GM12873 (cell line): ENCODE measurements around the gene FPR3.

ENCODE experiments used
- TF ChIP-seq, protein P1 (sequence below): IDR thresholded peaks from 2 replicates; pipeline ENCODE4 v1.5.1; 2012; ENCODE audit warnings: low read depth, mild to moderate bottlenecking, moderate library complexity, low read length, control low read depth; ENCODE audit not compliant: insufficient read depth; ENCODE audit errors: missing control alignments

FPR3 gene

DNA sequence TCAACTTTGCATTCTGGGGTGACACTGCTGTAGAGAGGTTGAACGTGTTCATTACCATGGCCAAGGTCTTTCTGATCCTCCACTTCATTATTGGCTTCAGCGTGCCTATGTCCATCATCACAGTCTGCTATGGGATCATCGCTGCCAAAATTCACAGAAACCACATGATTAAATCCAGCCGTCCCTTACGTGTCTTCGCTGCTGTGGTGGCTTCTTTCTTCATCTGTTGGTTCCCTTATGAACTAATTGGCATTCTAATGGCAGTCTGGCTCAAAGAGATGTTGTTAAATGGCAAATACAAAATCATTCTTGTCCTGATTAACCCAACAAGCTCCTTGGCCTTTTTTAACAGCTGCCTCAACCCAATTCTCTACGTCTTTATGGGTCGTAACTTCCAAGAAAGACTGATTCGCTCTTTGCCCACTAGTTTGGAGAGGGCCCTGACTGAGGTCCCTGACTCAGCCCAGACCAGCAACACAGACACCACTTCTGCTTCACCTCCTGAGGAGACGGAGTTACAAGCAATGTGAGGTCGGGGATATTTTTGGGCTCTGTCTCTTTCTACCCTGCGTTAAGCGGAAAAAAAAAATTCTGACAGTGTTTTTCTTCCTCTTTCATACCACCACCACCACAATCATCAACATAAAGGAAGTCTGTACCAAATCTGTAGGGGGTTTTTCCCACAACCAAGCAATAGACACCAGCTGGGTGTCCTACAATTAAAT, 29.5 kb downstream of the FPR3 start:
- TF ChIP-seq, protein P1, sequence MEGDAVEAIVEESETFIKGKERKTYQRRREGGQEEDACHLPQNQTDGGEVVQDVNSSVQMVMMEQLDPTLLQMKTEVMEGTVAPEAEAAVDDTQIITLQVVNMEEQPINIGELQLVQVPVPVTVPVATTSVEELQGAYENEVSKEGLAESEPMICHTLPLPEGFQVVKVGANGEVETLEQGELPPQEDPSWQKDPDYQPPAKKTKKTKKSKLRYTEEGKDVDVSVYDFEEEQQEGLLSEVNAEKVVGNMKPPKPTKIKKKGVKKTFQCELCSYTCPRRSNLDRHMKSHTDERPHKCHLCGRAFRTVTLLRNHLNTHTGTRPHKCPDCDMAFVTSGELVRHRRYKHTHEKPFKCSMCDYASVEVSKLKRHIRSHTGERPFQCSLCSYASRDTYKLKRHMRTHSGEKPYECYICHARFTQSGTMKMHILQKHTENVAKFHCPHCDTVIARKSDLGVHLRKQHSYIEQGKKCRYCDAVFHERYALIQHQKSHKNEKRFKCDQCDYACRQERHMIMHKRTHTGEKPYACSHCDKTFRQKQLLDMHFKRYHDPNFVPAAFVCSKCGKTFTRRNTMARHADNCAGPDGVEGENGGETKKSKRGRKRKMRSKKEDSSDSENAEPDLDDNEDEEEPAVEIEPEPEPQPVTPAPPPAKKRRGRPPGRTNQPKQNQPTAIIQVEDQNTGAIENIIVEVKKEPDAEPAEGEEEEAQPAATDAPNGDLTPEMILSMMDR: no peak

DNA sequence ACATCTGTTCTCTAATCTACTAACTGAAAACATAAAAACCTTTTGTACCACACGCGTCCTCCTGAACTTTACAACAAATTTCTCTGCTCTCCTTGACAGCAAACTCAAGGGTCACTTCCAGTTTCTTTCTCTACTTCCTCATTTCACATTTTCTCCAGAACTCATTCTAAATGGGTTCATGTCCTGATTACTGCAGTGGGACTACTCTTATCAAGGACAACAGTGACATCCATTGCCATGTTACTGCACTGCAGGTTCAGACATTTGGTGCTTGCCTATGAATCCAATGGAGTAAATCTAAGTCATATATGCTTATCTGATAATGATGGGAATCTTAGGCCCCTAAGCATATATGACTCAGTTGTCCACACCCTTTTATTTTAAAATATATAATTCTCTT, 35.3 kb downstream of the FPR3 start:
- TF ChIP-seq, protein P1: peak; percentile 18

DNA sequence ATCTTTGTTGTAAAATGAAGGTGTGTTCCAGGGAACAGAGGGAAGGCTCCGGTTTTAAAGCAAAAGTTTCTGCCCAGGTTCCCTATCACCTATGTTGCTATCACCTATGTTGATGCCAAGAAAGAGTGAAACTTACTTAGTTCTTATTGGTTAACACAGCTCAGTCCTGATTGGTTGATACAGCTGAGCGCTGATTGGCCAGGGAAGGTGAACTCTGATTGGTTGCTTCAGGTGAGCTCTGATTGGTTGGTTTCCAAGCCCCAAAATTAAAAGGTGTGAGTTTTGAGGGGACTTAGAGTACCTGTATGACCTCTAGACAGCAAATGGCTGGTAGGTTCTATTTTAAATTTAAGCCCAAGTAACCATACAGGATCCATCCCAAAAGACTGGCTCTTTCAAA, 42.2 kb downstream of the FPR3 start:
- TF ChIP-seq, protein P1: no peak

- TF ChIP-seq, protein P1: no peak
Measured at GRCh38 chr19:51861870-51862622, 67.1 kb downstream of the FPR3 start.

DNA sequence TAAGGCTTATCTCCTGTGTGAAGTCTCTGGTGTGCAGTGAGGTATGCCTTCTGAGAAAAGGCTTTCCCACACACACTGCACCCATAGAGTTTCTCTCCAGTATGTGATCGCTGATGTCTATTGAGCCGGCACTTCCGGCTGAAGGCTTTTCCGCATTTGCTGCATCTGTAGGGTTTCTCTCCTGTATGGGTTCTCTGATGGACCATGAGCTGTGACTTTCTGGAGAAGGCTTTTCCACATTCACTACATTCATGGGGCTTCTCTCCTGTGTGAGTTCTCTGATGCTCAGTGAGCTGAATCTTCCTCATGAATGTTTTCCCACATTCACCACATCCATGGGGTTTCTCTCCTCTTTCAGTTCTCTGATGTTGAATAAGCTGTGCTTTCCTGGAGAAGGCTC, 78.1 kb downstream of the FPR3 start:
- TF ChIP-seq, protein P1: no peak
